Neural cell (in vitro differentiated cells): Measurements from ENCODE around the gene CTDP1.

Experiments
- EZH2 ChIP-seq: fragments of 200-600, 300-800 bp; shearing (Covaris generic), sonication (generic); IDR thresholded peaks from 2 replicates; pipeline ENCODE4 v1.6.1; 2014; ENCODE audit warnings: antibody characterized with exemption, low read length, borderline replicate concordance, mild to moderate bottlenecking; ENCODE audit not compliant: insufficient read depth, poor library complexity, severe bottlenecking
- POLR2AphosphoS5 ChIP-seq: IDR thresholded peaks from 2 replicates; pipeline ENCODE4 v1.6.1; 2012
- SMC3 ChIP-seq: fragments of 450-650 bp; conservative IDR thresholded peaks from 2 replicates; pipeline ENCODE4 v1.6.1; 2014; ENCODE audit warnings: antibody characterized with exemption, mild to moderate bottlenecking, moderate library complexity; ENCODE audit not compliant: poor library complexity
- TAF1 ChIP-seq: IDR thresholded peaks from 2 replicates; pipeline ENCODE4 v1.6.1; 2012; ENCODE audit warnings: low read depth
- TF ChIP-seq, protein P1 (sequence below): fragments of 450-650 bp; IDR thresholded peaks from 2 replicates; pipeline ENCODE4 v1.5.1; 2014; ENCODE audit warnings: antibody characterized with exemption, mild to moderate bottlenecking, moderate library complexity; ENCODE audit not compliant: poor library complexity, severe bottlenecking

DNA sequence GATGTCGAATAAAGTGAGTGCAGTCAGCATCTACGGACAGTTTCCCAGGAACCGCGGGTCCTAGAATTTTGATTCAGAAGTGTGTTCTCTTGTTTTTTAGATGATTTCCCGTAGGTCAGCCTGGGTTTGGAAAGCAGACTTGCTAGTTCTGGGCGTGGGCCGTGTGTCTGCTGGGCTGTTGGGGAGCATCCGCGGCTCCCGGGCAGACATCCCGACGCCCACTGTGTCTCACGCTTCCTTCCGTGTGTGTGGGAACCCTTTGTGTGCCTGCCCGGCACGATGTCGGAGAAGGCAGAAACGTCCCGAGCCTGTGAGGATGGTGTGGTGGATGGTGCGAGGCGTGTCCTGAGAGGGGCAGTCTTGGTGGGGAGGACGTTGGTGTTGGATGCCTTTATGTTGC is 18.4 kb downstream of the CTDP1 start:
- no peak for TF ChIP-seq EZH2
- TF ChIP-seq POLR2AphosphoS5, result no peak
- TF ChIP-seq, protein P1, sequence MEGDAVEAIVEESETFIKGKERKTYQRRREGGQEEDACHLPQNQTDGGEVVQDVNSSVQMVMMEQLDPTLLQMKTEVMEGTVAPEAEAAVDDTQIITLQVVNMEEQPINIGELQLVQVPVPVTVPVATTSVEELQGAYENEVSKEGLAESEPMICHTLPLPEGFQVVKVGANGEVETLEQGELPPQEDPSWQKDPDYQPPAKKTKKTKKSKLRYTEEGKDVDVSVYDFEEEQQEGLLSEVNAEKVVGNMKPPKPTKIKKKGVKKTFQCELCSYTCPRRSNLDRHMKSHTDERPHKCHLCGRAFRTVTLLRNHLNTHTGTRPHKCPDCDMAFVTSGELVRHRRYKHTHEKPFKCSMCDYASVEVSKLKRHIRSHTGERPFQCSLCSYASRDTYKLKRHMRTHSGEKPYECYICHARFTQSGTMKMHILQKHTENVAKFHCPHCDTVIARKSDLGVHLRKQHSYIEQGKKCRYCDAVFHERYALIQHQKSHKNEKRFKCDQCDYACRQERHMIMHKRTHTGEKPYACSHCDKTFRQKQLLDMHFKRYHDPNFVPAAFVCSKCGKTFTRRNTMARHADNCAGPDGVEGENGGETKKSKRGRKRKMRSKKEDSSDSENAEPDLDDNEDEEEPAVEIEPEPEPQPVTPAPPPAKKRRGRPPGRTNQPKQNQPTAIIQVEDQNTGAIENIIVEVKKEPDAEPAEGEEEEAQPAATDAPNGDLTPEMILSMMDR, result no peak
- no peak for TF ChIP-seq SMC3
- TF ChIP-seq TAF1, result no peak
